Measurements from ENCODE around the gene S100A5.

DNA sequence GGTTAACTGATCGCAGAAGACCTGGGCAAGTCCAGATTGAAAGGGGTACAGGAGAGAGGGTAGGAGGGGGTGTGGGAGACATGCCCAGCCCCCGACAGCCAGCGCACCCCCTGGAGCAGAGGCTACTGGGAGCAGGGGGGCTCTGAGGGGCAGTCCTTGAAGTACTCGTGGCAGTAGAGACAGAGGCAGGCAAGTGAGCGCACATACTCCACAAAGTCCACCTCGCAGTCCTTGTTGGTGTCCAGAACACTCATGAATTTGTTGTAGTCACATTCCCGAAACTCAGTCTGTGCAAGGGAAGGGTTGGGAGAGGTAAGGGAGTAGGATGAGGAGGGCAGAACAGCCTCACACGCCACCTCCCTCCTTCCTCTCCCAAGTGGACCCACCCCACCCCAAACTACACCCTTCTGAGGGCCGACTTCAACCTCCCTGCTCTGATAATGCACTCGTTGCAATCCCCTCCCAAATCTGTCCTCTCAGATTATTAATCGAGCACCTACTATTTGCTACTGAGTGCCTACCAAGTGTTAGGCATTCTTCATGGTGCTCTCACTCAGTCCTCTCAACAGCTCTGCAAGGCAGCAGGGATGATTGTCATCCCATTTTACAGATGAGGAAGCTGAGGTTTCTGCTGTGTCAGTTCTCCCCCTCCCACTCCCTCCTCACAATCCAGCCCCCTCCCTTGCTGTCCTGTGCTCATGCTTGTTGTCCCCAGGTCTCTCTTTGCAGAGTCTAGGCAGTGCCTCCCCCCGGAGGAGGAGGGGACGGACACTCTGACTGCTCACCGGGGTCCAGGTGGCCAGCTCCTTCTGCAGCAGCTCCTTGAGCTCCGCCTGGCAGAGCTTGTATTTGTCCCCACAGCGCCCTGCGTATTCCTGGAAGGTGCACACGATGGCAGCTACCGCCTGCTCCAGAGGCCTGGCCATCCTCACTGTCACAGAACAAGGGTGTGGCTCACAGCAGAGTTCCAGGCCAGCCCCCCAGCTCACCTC is 7.1 kb upstream of the S100A5 start:
- TF ChIP-seq CTCF (IDR thresholded peaks at IDR 0.05) (no peak), EP300 (IDR thresholded peaks at IDR 0.05) (no peak), POLR2A (IDR thresholded peaks at IDR 0.05) (no peak), POLR2AphosphoS5 (IDR thresholded peaks at IDR 0.05) (no peak)

All from gastroesophageal sphincter (tissue), 3 donors.